ENCODE data around the gene PRPF40B. TPM values are rescaled to one million over a fixed set of nuclear protein-coding genes. Genes with fewer than 3 reads are reported as not detected.

The PRPF40B gene
- total RNA-seq, 1 experiment from 2014 or later = 27.5 TPM

GRCh38 chr12:49647827-49648711, 24.7 kb downstream of the PRPF40B start:
- no peaks in the 10 kb centered on the region for H3K27me3 ChIP-seq (ENCODE audit: insufficient read depth, low read depth)
- no peak overlapping the region for H2AFZ ChIP-seq
- H3K79me2 ChIP-seq (ENCODE audit: low read depth) = no peaks in the 10 kb centered on the region
- peaks cover 5% of the 10 kb centered on the region; the same call in 1 of the 2 replicates for H3F3A ChIP-seq (ENCODE audit: insufficient read depth, low read depth)
- POLR2A ChIA-PET (ENCODE audit: unreplicated experiment) = no interaction called here
- no peaks in the 10 kb centered on the region for H4K20me1 ChIP-seq (ENCODE audit: insufficient read depth)
- H3K4me2 ChIP-seq = no peak overlapping the region
- H3K4me1 ChIP-seq (replicated peaks; ENCODE audit: insufficient read depth) = peaks cover 1% of the 10 kb centered on the region; the same call in 1 of the 2 replicates
- no peak overlapping the region for H3K4me3 ChIP-seq
- no peaks in the 10 kb centered on the region for H3K9me3 ChIP-seq (ENCODE audit: insufficient read depth, low read depth)
- intact Hi-C loops (cut with micrococcal nuclease; ENCODE audit: unreplicated experiment) = loop anchor here (10.0 kb wide), 1 partner anchor 407 kb away; the partner anchor contains the start of gene ASIC1
- DNase-seq = no peak
- no peak for TF ChIP-seq CTCF (conservative IDR thresholded peaks at IDR 0.05)
- TF ChIP-seq EZH2 (IDR thresholded peaks at IDR 0.05; ENCODE audit: low read depth) = no peak
- H3K36me3 ChIP-seq (ENCODE audit: low read depth) = no peaks in the 10 kb centered on the region
- no TSS peak for BruUV-seq (replicated peaks)
- H3K9me2 ChIP-seq (ENCODE audit: insufficient read depth) = no peaks in the 10 kb centered on the region
- CTCF ChIA-PET = interaction anchor here (0.6 to 0.7 kb wide), 2 partner anchors 47 to 159 kb away, joined by 3 to 6 read pairs; no protein-coding TSS in a partner anchor
- H3K27ac ChIP-seq = no peak overlapping the region

DNA sequence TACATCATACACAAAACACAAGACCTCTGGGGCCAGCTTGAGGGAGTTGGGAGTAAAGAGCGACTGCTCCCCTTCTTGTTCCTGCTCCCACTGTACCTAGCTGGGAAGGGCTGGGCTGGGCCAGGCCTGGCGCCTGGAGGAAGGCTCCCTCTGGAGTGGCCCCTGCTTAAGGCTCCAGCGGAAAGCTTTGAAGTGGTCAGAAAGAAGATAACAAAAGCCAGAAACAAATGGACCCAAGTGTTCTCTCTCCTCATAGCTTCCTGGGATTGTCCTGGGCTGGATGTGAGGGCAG, 25.3 kb downstream of the PRPF40B start:
- Histone ChIP-seq H4K20me1 (ENCODE audit: insufficient read depth) (no peaks in the 10 kb centered on the region), H3K4me1 (replicated peaks; ENCODE audit: insufficient read depth) (no peaks in the 10 kb centered on the region), H3K27ac (no peak overlapping the region), H3K9me3 (ENCODE audit: insufficient read depth, low read depth) (no peaks in the 10 kb centered on the region), H3F3A (ENCODE audit: insufficient read depth, low read depth) (no peaks in the 10 kb centered on the region), H3K79me2 (ENCODE audit: low read depth) (no peaks in the 10 kb centered on the region), H3K9me2 (ENCODE audit: insufficient read depth) (no peaks in the 10 kb centered on the region), H2AFZ (no peak overlapping the region), H3K4me3 (no peak overlapping the region), H3K27me3 (ENCODE audit: insufficient read depth, low read depth) (no peaks in the 10 kb centered on the region), H3K36me3 (ENCODE audit: low read depth) (no peaks in the 10 kb centered on the region), H3K4me2 (no peak overlapping the region)
- DNase-seq = no peak
- POLR2A ChIA-PET (ENCODE audit: unreplicated experiment) = no interaction called here
- BruUV-seq (replicated peaks) = no TSS peak
- CTCF ChIA-PET = interaction anchor here (0.6 kb wide), 1 partner anchor 159 kb away, joined by 3 read pairs; no protein-coding TSS in a partner anchor
- no peak for TF ChIP-seq CTCF (conservative IDR thresholded peaks at IDR 0.05)
- TF ChIP-seq EZH2 (IDR thresholded peaks at IDR 0.05; ENCODE audit: low read depth) = no peak
- intact Hi-C loops (cut with micrococcal nuclease; ENCODE audit: unreplicated experiment) = loop anchor here (10.0 kb wide), 1 partner anchor 406 kb away; the partner anchor contains the start of gene ASIC1

DNA sequence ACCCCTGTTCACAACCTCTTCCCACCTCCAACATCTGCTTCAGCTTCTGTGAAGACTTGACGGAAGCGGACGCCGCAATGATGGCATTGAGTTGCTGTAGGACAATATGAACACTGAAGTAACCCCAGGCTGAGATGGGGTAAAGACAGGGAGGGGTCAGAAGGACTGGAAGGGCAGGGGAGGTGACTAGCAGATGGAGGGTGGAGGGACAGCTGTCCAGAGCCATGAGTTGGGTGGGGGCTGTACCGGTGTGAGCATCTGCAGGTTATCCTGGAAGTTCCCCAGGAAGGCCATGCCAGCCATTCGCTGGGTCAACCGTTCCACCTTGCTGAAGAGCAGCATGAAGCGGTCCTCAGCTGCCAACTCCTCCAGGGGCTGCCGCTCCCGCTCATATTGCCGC, 26.1 kb downstream of the PRPF40B start:
- Histone ChIP-seq H3K9me2 (ENCODE audit: insufficient read depth) (no peaks in the 10 kb centered on the region), H3F3A (ENCODE audit: insufficient read depth, low read depth) (no peaks in the 10 kb centered on the region), H3K4me1 (replicated peaks; ENCODE audit: insufficient read depth) (no peaks in the 10 kb centered on the region), H3K9me3 (ENCODE audit: insufficient read depth, low read depth) (no peaks in the 10 kb centered on the region), H4K20me1 (ENCODE audit: insufficient read depth) (no peaks in the 10 kb centered on the region), H2AFZ (no peak overlapping the region), H3K4me2 (no peak overlapping the region), H3K27me3 (ENCODE audit: insufficient read depth, low read depth) (no peaks in the 10 kb centered on the region), H3K36me3 (ENCODE audit: low read depth) (no peaks in the 10 kb centered on the region), H3K4me3 (no peak overlapping the region), H3K79me2 (ENCODE audit: low read depth) (no peaks in the 10 kb centered on the region), H3K27ac (no peak overlapping the region)
- no TSS peak for BruUV-seq (replicated peaks)
- no peak for DNase-seq
- intact Hi-C loops (cut with micrococcal nuclease; ENCODE audit: unreplicated experiment) = loop anchor here (10.0 kb wide), 1 partner anchor 405 kb away; the partner anchor contains the start of gene ASIC1
- POLR2A ChIA-PET (ENCODE audit: unreplicated experiment) = interaction anchor here (0.5 to 0.7 kb wide), 2 partner anchors 25 to 435 kb away, joined by 3 to 4 read pairs; no protein-coding TSS in a partner anchor
- CTCF ChIA-PET = no interaction called here
- TF ChIP-seq CTCF (conservative IDR thresholded peaks at IDR 0.05) = no peak
- TF ChIP-seq EZH2 (IDR thresholded peaks at IDR 0.05; ENCODE audit: low read depth) = no peak
